ENCODE data around the gene DRC3. TPM values are rescaled to one million over a fixed set of nuclear protein-coding genes. Genes with fewer than 3 reads are reported as not detected.
"Not testable (repeated sequence)": the region's sequence is repeated elsewhere in the genome, so short reads cannot be mapped to it uniquely, and the experiment has no call there.

DRC3 gene
- total RNA-seq, 2 donors from 2014 or later = 0.47 TPM; not detected in 1

GRCh38 chr17:17947966-17948365 lies 24.7 kb upstream of the DRC3 start:
- Mint-ChIP-seq H3K4me1 (ENCODE audit: low read depth in 2 of 2) (peaks cover 8 to 10% of the 10 kb centered on the region in 2 donors), H3K27me3 (no peaks in the 10 kb centered on the region), H3K36me3 (no peaks in the 10 kb centered on the region), H3K9me3 (no peaks in the 10 kb centered on the region), H3K4me3 (no peak overlapping the region), H3K27ac (no peak overlapping the region)
- ATAC-seq (no peak), DNase-seq (ENCODE audit: low spot score) (no peak)

- H3K36me3 Mint-ChIP-seq = no peaks in the 10 kb centered on the region
- H3K4me1 Mint-ChIP-seq (ENCODE audit: low read depth in 2 of 2) = peaks cover 0 to 3% of the 10 kb centered on the region in 2 donors
- DNase-seq (ENCODE audit: low spot score) (no peak), ATAC-seq (no peak)
- no peak overlapping the region for H3K27ac Mint-ChIP-seq
- H3K9me3 Mint-ChIP-seq = no peaks in the 10 kb centered on the region
- H3K27me3 Mint-ChIP-seq = no peaks in the 10 kb centered on the region
- H3K4me3 Mint-ChIP-seq = no peak overlapping the region
Measured at GRCh38 chr17:17950347-17950746, 22.3 kb upstream of the DRC3 start.

DNA sequence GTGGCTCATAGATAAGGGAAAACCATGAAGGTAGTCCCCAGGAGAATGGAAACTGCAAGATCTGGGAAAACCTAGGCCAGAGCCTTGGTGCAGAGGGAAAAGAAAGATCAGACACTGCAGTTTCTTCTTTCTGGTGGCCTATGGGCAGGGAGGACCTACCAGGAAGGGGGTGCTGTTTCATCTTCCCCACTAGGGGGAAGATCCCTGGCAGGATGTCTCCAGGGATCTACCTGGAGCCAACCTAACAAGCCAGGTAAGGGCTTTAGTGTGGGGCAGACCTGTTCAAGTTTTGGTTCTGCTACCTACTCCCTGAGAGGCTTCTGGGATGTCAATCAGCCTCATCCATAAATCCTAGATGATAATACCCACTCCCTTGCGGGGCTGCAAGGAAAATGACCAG lies 21.9 kb upstream of the DRC3 start:
- Mint-ChIP-seq H3K36me3 (no peaks in the 10 kb centered on the region), H3K4me1 (ENCODE audit: low read depth in 2 of 2) (peaks cover 0 to 3% of the 10 kb centered on the region in 2 donors), H3K9me3 (no peaks in the 10 kb centered on the region), H3K27ac (no peak overlapping the region), H3K27me3 (no peaks in the 10 kb centered on the region), H3K4me3 (no peak overlapping the region)
- DNase-seq (ENCODE audit: low spot score) (no peak), ATAC-seq (no peak)

- no peak for ATAC-seq
Measured at GRCh38 chr17:17951524-17951923, 21.1 kb upstream of the DRC3 start.

GRCh38 chr17:17952691-17953090 lies 20.0 kb upstream of the DRC3 start:
- Mint-ChIP-seq H3K9me3 (no peaks in the 10 kb centered on the region), H3K36me3 (no peaks in the 10 kb centered on the region), H3K27ac (no peak overlapping the region), H3K27me3 (no peaks in the 10 kb centered on the region), H3K4me3 (no peak overlapping the region), H3K4me1 (ENCODE audit: low read depth in 2 of 2) (peaks cover 5 to 7% of the 10 kb centered on the region in 2 donors)
- no peak for ATAC-seq
- DNase-seq (ENCODE audit: low spot score) = no peak

More at GRCh38 chr17:17951524-17951923, 21.1 kb upstream of the DRC3 start:
- no peak overlapping the region for H3K4me3 Mint-ChIP-seq
- no peaks in the 10 kb centered on the region for H3K9me3 Mint-ChIP-seq
- peaks cover 0 to 3% of the 10 kb centered on the region in 2 donors for H3K4me1 Mint-ChIP-seq (ENCODE audit: low read depth in 2 of 2)
- no peak overlapping the region for H3K27ac Mint-ChIP-seq
- no peaks in the 10 kb centered on the region for H3K36me3 Mint-ChIP-seq
- H3K27me3 Mint-ChIP-seq = no peaks in the 10 kb centered on the region
- DNase-seq (ENCODE audit: low spot score) = no peak

DNA sequence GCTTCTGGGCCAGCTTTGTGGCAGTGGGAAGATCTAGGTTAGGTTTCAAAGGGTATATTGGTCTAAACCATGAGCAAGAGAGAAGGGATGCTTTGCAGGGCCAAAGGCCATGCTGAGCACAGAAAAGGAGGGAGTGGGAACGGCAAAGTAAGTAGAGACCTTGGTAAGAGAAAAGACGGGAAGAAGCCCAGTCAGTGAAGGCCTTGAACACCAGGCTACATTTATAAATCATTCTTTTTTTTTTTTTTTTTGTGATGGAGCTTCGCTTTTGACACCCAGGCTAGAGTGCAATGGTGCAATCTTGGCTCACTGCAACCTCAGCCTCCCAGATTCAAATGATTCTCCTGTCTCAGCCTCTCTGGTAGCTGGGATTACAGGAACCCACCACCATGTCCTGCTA lies 18.6 kb upstream of the DRC3 start:
- Mint-ChIP-seq H3K27me3 (no peaks in the 10 kb centered on the region), H3K36me3 (no peaks in the 10 kb centered on the region), H3K27ac (no peak overlapping the region), H3K4me1 (ENCODE audit: low read depth in 2 of 2) (peaks cover 17% of the 10 kb centered on the region in 2 donors), H3K4me3 (no peak overlapping the region), H3K9me3 (no peaks in the 10 kb centered on the region)
- ATAC-seq (no peak), DNase-seq (ENCODE audit: low spot score) (no peak)

DNA sequence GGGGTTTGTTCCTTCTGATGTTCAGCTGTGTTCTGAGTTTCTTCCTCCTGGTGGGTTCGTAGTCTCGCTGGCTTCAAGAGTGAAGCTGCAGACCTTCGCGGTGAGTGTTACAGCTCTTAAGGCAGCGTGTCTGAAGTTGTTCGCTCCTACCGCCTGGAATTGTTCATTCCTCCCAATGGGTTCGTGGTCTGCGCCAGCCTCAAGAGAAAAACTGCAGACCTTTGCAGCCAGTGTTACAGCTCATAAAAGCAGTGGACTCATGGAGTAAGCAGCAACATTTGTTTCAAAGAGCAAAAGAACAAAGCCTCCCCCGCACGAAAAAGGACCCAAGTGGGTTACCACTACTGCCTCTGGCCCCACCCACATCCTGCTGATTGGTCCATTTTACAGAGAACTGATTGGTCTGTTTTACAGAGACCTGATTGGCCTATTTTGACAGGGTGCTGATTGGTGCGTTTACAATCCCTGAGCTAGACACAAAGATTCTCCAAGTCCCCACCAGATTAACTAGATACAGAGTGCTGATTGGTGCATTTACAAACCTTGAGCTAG lies 16.8 kb upstream of the DRC3 start:
- H3K27me3 Mint-ChIP-seq; ATAC-seq; H3K27ac Mint-ChIP-seq; DNase-seq (ENCODE audit: low spot score); H3K36me3 Mint-ChIP-seq; H3K4me3 Mint-ChIP-seq; H3K9me3 Mint-ChIP-seq: not testable (repeated sequence)
- peaks cover 29 to 35% of the 10 kb centered on the region in 2 donors for H3K4me1 Mint-ChIP-seq (ENCODE audit: low read depth in 2 of 2)

DNA sequence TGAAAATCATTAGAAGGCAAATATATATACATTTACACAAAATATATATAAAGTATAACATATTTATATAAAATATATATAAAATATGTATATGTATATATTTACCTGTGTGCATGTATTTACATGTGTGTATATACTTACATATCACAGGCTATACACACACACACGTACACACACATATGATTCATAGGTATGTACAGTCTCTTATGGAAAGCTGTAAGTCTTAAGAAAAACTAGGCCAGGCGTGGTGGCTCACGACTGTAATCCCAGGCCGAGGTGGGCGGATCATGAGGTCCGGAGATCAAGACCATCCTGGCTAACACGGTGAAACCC lies 15.1 kb upstream of the DRC3 start:
- DNase-seq (ENCODE audit: low spot score) (no peak), ATAC-seq (no peak)
- Mint-ChIP-seq H3K27ac (peak overlapping the region; percentile 90 to 92), H3K9me3 (no peaks in the 10 kb centered on the region), H3K36me3 (no peaks in the 10 kb centered on the region), H3K4me3 (no peak overlapping the region), H3K27me3 (no peaks in the 10 kb centered on the region), H3K4me1 (ENCODE audit: low read depth in 2 of 2) (peaks cover 32 to 37% of the 10 kb centered on the region in 2 donors)

DNA sequence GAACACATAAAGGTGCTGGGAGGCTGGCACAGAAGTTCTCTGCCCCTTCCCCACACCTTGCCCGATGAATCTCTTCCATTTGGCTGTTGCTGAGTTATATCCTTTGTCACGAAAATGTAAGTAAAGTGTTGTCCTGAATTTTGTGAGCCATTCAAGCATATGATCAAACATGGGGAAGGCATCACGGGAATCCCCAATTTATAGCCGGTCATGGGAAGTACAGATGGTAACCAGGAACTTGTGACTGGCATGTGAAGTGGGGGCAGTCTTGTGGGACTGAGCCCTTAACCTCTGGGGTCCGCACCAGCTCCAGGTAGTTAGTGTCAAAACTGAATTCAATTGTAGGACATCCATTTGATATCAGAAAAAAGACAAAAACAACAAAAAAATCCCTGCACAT lies 13.7 kb upstream of the DRC3 start:
- Mint-ChIP-seq H3K36me3 (no peaks in the 10 kb centered on the region), H3K4me1 (ENCODE audit: low read depth in 2 of 2) (peaks cover 32 to 42% of the 10 kb centered on the region in 2 donors), H3K4me3 (peak overlapping the region; percentile 85), H3K27ac (peak overlapping the region; percentile 90 to 92), H3K27me3 (no peaks in the 10 kb centered on the region), H3K9me3 (no peaks in the 10 kb centered on the region)
- DNase-seq (ENCODE audit: low spot score) = no peak
- no peak for ATAC-seq

- DNase-seq (ENCODE audit: low spot score) (no peak), ATAC-seq (peak; percentile 57 to 68)
- H3K4me3 Mint-ChIP-seq = peak overlapping the region; percentile 85
- H3K9me3 Mint-ChIP-seq = no peaks in the 10 kb centered on the region
- H3K27me3 Mint-ChIP-seq = no peaks in the 10 kb centered on the region
- peaks cover 32 to 42% of the 10 kb centered on the region in 2 donors for H3K4me1 Mint-ChIP-seq (ENCODE audit: low read depth in 2 of 2)
- peak overlapping the region; percentile 90 to 92 for H3K27ac Mint-ChIP-seq
- no peaks in the 10 kb centered on the region for H3K36me3 Mint-ChIP-seq
Measured at GRCh38 chr17:17959520-17960361, 12.9 kb upstream of the DRC3 start.

GRCh38 chr17:17960500-17961030 lies 12.1 kb upstream of the DRC3 start:
- Mint-ChIP-seq H3K4me1 (ENCODE audit: low read depth in 2 of 2) (peaks cover 37 to 46% of the 10 kb centered on the region in 2 donors), H3K36me3 (no peaks in the 10 kb centered on the region), H3K4me3 (peak overlapping the region; percentile 85), H3K27me3 (no peaks in the 10 kb centered on the region), H3K27ac (peak overlapping the region; percentile 90 to 92), H3K9me3 (no peaks in the 10 kb centered on the region)
- no peak for ATAC-seq
- DNase-seq (ENCODE audit: low spot score) = no peak

DNA sequence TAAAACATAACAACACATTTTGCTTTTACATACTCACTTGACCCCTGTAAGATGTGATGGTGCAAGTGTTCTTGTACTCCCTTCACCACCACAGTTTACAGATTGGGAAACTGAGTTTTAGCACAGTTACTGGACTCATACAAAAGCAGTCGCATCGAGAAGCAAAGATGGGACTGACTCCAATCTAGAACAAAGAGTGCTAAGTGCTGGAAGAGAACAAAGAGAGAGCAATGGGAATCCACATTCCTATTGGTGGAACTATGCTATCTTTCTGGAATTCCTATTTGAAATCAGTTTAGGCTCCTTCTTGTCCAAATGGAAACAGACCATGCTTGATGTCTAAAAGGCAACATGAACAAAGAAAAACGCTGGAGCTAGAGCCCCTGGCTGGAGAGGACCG lies 9.6 kb upstream of the DRC3 start:
- Mint-ChIP-seq H3K4me3 (no peak overlapping the region), H3K36me3 (no peaks in the 10 kb centered on the region), H3K27ac (no peak overlapping the region), H3K27me3 (no peaks in the 10 kb centered on the region), H3K4me1 (ENCODE audit: low read depth in 2 of 2) (peaks cover 35 to 44% of the 10 kb centered on the region in 2 donors), H3K9me3 (no peaks in the 10 kb centered on the region)
- DNase-seq (ENCODE audit: low spot score) (no peak), ATAC-seq (no peak)

DNA sequence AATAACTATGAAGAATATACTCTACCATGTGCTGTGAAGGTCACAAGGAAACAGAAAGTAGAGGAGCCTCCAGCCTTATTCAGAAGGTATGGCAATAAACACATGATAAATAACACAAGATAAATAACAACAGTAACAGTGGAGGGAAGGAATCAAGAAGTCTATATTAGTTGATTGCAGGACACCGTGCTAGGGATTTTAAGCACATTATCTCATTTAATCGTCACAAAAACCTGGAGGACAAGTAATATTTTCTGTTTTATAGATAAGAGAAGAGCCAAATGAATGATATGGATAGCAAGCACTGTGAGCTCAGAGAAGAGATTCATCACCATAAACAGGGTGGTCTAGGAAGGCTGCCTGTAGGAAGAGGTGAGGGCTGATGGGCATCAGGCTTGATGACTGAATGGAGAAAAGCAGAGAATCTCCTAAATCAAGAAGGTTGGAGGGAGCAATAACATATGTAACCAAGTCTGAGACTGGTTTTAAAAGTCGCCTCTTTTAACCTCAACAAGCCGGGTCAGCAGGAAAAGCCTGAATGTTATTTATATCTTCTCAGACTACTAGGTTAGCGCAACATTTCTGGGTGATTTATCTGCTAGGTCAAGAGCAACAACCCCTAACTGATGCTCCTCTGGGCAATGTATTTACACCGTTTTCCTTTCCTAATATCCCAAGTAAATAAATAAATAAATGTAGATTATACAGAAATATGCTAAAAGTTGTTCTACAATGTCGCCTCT lies 8.8 kb upstream of the DRC3 start:
- DNase-seq (ENCODE audit: low spot score) (no peak), ATAC-seq (no peak)
- Mint-ChIP-seq H3K4me1 (ENCODE audit: low read depth in 2 of 2) (peaks cover 29 to 36% of the 10 kb centered on the region in 2 donors), H3K27me3 (no peaks in the 10 kb centered on the region), H3K4me3 (no peak overlapping the region), H3K27ac (no peak overlapping the region), H3K9me3 (no peaks in the 10 kb centered on the region), H3K36me3 (no peaks in the 10 kb centered on the region)

GRCh38 chr17:17964710-17965109 lies 8.0 kb upstream of the DRC3 start:
- DNase-seq (ENCODE audit: low spot score) (no peak), ATAC-seq (no peak)
- Mint-ChIP-seq H3K9me3 (no peaks in the 10 kb centered on the region), H3K4me3 (no peak overlapping the region), H3K27ac (no peak overlapping the region), H3K4me1 (ENCODE audit: low read depth in 2 of 2) (peaks cover 22 to 28% of the 10 kb centered on the region in 2 donors), H3K27me3 (no peaks in the 10 kb centered on the region), H3K36me3 (no peaks in the 10 kb centered on the region)
